ENCODE data around the gene ZNF567.

DNA sequence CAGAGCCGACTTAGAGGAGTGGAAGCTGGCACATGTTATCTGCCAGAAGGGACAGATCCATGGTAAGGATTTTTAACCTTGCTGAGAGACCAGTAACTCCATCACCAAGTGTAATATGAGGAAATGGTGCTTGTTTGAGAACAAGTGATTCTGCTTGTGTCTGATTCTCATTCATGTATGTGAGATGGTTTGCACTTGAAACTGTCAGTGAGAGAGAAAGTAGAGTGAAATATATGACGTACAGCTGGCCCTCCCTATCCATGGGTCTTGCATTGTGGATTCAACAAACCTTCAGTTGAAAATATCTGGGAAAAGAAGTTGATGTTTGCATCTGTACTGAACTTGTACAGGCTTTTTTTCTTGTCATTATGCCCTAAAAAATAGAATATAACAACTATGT lies 18.8 kb upstream of the ZNF567 start:
- TF ChIP-seq EP300 (IDR thresholded peaks at IDR 0.05): no peak
- TF ChIP-seq MAFK (IDR thresholded peaks at IDR 0.05; ENCODE audit: partially characterized antibody): no peak
- TF ChIP-seq, protein P1, sequence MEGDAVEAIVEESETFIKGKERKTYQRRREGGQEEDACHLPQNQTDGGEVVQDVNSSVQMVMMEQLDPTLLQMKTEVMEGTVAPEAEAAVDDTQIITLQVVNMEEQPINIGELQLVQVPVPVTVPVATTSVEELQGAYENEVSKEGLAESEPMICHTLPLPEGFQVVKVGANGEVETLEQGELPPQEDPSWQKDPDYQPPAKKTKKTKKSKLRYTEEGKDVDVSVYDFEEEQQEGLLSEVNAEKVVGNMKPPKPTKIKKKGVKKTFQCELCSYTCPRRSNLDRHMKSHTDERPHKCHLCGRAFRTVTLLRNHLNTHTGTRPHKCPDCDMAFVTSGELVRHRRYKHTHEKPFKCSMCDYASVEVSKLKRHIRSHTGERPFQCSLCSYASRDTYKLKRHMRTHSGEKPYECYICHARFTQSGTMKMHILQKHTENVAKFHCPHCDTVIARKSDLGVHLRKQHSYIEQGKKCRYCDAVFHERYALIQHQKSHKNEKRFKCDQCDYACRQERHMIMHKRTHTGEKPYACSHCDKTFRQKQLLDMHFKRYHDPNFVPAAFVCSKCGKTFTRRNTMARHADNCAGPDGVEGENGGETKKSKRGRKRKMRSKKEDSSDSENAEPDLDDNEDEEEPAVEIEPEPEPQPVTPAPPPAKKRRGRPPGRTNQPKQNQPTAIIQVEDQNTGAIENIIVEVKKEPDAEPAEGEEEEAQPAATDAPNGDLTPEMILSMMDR (IDR thresholded peaks at IDR 0.05): no peak
- TF ChIP-seq, protein P2, sequence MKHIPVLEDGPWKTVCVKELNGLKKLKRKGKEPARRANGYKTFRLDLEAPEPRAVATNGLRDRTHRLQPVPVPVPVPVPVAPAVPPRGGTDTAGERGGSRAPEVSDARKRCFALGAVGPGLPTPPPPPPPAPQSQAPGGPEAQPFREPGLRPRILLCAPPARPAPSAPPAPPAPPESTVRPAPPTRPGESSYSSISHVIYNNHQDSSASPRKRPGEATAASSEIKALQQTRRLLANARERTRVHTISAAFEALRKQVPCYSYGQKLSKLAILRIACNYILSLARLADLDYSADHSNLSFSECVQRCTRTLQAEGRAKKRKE (CRISPR knock-in tag; IDR thresholded peaks at IDR 0.05; ENCODE audit: low read depth): no peak
- no peak for TF ChIP-seq POLR2A (IDR thresholded peaks at IDR 0.05; ENCODE audit: low read length)
- no peak for TF ChIP-seq RFX5 (IDR thresholded peaks at IDR 0.05)
- TF ChIP-seq CBX2 (IDR thresholded peaks at IDR 0.05; ENCODE audit: borderline replicate concordance, low read depth): no peak
- no peak for TF ChIP-seq NFE2L2 (conservative IDR thresholded peaks at IDR 0.05; ENCODE audit: low read length)
- TF ChIP-seq TP53 (CRISPR knock-in tag; IDR thresholded peaks at IDR 0.05): no peak
- TF ChIP-seq, protein P3, sequence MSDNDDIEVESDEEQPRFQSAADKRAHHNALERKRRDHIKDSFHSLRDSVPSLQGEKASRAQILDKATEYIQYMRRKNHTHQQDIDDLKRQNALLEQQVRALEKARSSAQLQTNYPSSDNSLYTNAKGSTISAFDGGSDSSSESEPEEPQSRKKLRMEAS (IDR thresholded peaks at IDR 0.05): no peak
- no peak for TF ChIP-seq CHD4 (IDR thresholded peaks at IDR 0.05; ENCODE audit: borderline replicate concordance)

Measured in A549 (cell line).